HG03196 (cell line): ENCODE results near the gene RTL1.

Experiments used
- ATAC-seq: cut with Tn5 transposase; IDR thresholded peaks from one replicate; pipeline ENCODE4 v1.9.1; 2021; ENCODE audit not compliant: unreplicated experiment

RTL1 gene

DNA sequence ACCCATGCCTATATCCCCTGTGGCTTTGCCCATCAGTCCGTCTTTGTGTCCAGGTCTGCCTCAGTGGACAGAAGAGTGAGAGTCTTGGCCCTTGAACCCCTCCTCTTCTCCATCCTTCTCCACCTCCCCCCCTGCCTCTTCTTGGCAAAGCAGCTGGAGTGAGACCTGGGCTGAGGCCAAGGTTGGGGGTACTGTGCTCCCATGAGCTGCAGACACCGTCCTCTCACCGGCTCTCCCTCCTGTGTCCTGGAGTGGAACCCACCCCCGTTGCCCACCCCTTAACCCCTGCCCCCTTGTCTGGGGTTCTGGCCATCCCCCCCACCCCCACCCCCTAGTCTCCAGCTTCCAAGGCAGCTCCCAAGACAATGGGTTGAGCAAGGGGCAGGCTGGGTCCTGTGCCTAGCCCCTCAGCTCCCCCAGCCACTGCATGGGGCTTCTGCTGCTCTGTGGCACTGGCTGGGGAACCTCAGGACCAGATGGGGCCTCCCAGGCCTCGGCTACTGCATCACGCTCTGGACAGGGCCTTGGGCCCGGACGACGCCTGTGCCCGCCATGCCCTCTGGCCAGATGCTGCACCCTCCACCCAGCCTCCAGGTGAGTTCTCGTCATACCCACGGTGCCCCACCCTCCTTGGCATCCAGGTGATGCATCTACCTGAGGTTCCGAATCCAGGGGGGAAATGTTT is 35.7 kb downstream of the RTL1 start:
- ATAC-seq = no peak

DNA sequence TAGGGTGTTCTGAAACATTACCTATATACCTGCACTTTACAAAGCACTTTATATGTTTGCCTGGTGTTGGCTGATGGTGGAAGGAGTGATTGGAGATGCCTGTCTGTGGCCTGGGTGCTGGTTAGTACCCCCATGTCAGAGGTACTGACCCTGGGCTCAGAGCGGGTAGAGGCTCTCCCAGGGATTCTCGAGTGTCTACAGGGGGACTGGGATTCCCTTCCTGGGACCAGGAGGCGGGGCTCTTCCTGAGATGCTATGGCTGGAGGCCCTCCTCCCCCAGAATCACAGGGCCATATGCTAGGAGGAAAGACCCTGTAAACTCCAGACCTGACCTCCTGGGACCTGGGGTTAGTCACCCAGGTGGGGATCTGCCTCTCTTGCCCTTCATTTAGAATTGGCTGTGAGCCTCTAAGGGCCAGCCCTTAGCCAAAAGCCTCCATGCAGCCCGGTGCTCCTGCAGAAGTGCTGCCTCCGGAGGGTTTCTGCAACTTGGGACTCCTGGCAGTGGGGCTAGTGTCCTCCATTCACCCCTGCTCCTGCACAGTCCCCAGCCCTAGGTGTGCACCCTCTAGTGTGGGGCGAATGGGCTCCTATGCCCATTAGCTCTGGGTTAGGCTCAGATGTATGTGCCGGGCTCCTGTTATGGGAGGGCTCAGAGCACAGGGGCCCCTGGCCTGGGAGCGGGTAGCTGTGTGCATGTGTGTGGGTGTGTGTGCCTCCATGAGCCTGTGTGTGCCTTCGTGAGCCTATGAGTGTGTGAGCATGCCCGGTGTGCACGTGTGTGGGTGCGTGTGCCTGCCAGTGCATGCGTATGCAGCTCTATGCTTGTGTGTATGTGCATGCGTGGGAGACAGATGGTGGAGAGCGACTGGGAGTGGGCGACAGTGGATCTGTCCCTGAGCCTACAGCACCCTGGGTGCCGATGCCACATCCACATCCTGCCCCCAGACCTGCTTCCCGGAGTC is 36.6 kb downstream of the RTL1 start:
- no peak for ATAC-seq

DNA sequence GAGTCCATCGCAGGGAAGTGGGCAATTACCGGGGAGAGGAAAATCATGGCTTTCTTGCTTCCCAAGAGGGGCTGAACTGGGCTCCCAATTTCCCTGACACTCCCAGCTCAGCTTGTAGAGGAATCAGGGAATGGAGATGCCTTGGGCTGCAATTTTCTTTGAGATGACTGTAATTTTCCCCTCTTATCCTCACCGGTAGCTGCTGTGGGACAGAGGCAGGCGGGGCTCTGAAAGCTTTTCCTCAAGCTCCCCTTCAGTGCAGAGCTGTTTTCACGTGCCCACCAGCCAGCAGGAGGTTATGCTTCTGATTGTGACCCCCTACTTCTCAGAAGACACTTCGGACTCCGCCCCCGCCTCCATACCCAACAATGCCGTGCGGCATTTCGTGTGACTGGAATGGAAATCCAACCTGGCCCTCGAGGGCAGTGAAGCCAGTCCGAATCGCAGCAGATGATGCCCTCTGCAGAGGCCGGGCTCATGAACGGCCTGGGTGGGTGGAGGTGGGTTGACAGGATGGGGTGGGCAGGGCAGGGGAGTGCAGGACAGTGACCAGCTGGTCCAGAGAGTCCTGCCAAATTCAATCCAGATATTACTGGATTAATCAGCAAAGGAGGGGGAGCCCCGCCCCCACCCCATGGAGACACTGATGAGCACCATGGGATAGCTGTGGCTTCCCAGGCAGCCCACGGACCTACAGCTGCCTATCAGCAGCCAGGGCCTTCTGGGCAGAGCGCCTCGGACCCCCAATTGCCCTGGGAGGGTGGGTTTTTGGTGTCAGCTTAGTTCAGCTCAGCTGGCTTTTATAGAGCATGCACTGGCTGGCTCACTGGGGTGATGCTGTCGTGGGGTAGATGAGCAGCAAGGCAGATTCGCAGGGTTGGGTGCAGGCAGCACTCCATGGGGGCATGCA is 37.6 kb downstream of the RTL1 start:
- ATAC-seq = no peak

DNA sequence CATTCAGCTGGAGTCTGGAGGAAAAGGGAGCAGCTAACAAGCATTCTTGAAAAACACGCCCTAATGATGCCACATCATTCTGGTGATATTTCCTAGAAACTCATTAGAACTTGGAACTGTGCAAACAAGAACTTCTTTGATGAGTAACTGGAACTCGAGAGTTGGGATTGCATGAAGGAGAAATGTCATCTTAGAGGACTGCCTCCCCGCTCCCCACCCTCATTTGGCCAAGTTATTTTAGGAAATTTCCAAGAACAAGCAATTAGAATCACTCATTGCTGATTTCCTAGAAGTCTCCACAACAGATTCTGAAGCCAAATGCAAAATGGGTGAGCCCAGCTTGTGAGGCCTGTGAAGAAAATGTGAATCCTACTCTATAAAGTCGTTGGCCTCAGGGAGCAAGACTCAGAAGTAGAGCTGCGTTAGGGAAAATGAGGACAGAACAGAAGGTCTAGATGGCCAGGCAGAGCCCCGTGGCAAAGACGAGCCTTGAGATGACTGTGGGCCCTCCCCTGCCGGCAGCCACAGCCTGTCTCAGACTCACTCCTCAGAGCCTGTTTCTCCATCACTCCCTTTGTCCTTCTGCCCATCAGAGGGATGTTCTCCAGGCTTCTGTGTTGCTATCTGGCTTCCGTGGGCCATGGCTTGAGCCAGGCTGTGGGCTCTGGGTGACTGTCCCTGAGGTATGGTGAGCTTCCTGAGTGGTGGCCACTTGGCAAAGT is 38.4 kb downstream of the RTL1 start:
- ATAC-seq = no peak

DNA sequence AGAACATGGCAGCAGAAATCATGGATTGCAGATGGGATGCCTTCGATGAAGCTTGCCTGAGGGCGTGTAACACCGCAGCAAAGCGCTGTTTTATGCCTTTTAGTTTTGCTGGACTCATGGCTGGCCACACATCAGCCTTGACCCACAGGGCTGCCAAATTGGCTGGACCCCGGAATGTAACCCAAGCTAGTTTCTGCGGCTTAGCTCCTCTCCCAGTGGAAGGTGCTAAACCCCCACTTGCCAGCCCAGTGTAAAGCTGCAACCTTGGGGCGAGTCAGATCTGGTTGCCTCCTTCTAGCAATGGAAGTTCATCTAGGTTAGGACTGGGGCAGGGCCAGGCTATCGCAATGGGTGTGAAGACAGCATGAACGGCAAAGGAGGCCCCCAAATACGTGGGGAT is 39.3 kb downstream of the RTL1 start:
- no peak for ATAC-seq

DNA sequence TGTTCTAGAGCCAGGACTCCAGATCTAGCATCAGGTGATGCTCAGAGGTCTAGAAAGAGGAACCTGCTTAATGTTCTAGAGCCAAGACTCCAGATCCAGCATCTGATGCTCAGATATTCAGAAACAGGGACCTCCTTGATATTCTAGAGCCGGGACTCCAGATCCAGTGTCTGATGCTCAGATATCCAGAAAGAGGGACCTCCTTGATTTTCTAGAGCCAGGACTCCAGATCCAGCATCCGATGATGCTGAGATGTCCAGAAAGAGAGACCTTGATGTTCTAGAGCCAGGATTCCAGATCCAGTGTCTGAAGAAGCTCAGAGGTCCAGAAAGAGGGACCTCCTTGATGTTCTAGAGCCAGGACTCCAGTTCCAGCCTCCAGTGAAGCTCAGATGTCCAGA is 40.7 kb downstream of the RTL1 start:
- ATAC-seq = no peak

DNA sequence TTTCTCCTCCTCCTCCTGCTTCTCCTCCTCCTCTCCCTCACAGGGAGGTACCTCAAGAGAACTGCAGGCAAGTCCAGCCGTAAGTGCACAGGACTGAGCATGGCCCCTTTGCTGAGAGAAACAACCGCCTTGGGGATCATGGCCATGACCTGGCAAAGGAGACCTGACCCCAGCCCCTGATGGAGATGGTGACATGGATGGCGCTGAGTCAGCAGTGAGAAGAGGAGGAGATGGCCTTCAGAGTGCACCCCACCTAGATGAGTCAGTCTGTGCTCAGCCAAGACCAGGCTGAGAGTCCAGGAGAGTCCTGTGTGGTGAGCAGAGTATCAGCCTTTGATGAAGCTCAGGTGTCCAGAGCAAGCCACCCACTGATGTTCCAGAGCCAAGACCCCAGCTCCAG is 41.2 kb downstream of the RTL1 start:
- no peak for ATAC-seq

DNA sequence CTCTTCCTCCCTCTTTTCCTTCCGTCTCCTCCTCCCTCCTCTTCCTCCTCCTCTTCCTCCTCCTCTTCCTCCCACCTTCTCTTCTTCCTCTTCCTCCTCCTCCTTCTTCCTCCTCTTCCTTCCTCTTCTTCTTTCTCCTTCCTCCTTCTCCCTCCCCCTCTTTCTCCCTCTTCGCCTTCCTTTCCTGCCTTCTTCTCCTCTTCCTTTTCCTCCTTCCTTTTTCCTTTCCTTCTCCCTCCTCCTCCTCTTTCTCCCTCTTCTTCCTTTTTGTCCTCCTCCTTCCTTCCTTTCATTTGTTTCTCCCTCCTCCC is 41.6 kb downstream of the RTL1 start:
- no peak for ATAC-seq

DNA sequence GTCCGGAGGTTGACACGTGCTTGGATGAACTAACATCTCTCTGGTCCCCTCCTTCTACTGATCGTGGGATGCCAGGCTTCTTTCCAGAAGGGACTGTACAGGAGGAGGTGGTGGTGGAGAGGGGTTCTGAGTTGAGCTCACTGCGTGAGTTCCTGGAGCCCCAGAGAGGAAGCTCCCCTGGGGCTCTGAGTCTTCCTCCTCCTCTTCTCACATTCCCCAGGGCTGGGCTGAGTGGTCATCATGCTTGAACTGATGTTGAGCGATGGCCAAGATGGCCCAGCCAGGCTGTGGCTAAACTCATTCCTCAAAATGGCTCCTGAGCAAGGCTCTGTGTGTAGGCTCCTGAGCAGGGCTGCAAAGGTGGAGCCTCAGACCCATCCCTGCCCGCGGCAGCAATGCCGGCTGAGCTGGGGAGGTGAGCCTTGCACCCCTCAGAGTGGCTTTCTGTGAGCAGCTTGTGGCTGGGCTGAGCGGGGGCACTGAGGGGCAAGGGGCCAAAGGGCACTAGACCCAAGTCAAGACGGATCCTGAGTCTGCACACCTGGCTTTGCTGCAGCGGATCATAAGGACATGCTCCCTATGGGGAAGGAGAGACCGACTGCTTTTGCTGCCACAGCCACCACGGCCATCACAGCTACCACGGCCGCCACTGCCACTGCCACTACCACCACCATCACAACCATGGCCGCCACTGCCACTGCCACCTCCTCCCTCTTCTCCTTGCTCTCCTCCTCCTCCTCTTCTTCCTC is 42.2 kb downstream of the RTL1 start:
- no peak for ATAC-seq

DNA sequence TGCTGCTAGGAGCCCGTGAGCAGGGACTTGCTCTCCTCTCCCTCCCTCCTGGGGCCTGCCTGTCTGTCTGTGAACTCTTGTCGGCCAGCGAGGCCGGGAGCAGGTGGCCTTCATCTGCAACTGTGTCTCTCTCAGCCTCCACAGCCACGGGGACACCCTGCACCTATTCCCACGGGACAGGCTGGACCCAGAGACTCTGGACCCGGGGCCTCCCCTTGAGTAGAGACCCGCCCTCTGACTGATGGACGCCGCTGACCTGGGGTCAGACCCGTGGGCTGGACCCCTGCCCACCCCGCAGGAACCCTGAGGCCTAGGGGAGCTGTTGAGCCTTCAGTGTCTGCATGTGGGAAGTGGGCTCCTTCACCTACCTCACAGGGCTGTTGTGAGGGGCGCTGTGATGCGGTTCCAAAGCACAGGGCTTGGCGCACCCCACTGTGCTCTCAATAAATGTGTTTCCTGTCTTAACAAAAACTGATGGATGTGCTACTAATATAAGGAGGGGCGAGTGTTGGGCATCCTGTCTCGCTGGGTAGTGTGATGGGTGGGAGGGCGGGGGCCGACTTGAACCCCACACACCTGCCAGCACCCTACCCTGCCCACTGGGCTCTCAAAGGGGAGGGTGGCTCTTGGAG is 42.9 kb downstream of the RTL1 start:
- ATAC-seq = no peak

DNA sequence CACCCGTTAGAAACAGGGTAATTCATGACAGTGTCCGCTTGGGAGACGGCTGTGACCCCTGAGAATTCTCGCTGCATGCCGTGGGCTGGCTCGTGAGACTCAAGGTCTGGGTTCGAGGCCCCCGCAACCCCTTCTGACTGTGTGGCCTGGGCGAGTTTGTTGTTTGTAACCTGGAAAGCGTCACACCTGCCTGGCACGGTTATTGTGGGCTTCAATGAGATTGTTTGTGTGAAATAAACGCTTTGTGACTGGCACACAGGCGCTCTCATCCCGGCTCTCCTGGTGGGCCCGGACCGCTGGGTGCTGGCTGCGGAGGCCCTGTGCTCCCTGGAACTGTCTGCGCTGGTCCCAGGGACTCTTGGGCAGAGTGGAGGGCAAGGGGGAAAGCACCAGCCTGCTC is 43.7 kb downstream of the RTL1 start:
- ATAC-seq = no peak

DNA sequence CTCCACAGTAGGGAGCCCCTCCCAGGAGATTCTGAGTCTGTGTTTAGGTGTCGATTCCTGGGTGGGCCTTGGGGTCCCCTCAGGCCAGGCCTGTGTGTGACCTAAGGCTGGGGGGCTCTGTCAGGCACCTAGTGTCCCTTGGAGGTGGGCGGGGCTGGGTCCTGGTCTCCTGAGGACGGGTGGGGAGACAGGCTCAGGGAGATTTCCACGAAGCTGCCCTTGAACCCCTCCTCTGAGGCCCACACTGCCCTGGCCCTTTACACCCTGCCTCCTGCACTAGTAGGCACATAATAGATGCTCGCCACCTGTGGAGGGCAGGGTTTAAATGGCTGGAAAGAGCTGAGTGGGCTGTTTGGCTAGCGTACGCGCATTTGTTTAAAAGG is 44.7 kb downstream of the RTL1 start:
- ATAC-seq = no peak

DNA sequence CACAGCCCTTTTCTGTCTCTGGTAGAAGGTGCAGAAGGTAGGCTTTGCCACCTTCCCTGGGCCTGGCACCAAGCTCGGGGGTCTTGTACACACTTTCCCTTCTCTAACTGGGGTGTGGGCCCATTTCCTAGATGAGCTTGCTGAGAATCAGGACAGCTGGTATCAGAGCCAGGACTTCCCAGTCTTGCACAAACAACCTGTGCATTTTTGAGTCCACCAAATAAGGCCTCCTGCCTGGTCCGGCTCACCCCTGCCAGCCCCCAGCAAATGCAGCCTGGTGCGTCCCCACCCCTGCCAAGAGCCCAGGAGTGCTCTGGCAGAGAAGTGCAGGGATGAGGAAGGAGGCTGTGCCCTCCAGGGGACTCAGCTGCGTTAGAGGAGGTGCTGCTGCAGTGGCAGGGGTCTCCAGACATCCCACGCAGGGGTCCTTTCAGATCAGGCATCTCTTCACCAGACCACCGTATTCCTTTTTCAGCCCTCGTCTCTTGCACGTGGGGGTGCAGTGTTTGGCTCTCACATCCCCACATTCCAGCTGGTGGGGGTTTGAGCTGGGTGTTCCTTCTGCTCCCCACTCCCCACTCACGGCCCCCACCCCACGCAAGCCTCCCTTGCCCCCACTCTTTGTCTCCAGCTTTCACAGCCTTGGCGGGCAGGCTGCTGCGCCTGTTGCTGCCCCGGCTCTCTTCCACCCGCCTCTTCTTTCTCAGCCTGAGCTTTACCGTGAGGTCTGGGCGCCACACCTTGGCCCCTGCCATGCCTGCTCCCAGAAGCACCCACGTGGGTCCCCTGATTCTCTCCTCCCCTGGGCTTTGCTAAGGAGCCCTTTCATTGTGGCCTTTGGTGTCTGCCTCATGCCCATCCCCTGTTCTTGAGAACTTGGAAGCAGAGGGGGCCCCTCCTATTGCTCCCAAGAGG is 45.3 kb downstream of the RTL1 start:
- no peak for ATAC-seq

DNA sequence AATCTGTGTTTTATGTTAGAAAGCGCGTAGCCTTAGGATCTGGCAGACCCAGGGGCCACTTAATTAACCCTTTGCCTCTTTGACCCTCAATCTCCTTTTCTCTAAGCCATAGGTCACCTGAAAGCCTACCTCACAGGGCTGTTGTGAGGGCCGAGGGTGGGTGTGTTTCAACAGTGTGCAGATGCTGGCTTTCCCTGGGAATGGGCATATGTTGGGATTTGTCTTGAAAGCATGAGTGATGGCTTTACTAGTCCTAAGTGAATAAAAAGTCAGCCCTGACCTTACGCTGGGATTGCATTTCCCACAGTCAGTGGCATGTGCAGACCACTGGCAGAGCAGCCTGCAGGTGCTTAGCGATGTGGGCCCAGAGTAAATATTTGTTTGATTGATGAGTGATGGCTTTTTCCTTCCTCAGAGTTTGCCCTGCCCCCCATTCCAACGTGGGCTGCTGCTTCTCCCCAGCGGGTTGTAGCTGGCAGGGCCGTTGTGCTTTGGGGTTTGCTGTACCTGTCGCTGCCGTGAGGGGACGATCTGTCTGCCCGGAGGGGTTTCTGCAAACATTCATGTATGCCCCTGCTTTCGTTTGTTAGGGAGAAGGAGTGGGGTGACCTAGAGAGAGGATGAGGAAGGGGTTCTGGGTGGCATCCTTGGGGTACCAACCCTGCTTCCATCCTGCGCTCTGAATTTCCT is 46.1 kb downstream of the RTL1 start:
- ATAC-seq = no peak

DNA sequence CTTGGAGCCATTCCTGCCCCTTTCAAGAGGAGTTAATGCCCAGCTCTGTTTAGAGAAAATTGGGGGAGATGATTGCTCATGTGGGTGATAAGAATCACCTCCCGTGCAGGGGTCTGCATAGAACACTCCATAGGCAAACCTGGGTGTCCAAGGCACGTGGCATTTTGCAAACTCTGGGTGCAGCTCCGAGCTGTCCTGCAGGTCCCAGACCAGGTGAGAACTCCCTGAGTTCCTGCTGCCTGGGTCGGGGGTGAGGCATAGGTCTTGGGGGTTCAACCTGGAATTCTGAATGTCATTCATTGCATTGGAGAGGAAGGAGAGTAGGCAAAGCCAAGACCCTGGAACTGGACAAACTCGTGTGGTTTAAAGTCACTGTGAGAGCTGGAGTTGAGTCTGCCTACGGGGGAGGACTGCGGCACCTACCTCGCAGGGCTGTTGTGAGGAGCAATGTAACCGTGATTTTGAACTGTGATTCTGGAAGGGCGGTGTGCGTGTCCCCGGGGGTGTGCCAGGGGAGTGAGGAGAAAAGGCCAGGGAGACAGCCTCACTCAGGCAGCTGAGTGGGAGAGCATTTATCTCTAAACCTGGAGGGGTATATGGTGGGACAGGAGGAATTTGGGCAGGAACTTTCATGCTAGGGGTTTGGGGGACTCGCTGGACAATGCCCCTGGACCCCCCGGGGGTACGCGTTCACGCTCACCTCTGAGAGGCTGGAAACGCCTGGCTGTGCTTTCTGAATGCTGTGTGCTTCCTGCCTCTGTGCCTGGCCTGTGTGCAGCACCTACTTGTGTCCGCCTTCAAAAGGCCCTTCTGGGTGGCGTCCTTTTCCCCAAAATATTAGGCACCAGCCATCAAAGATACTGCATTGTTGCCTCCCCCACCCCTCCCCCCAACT is 47.2 kb downstream of the RTL1 start:
- no peak for ATAC-seq

DNA sequence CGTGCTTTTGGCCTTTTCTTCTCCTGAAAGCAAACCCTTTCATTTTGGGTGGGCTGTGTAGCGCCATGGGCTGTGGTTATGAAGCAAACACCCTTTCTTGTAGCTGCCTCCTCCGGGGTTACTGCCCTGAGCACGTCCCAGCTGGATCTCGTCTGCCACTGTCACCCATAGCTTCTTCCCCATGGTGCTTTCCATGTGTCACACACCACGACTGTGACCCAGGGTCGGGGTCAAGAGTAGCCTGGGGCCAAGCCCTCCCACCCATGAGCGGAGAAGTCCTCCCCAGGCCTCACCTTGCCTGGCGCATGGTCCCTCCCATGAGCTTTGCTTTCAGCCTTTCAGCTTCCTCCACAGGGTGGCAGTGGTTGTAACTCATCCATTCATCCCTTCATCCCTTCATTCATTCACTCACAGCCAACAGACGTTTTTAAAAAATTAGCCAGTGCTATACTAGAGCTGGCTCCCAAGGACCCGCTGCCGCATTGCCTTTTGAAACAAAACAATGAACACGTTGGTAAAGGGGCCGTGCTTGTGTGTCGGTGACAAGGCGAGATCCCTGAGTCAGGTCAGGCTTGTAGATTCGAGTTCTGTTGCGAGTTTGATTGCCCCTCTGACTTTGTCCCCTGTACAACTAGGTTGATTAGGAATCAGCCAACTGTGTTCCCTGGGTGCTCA is 48.1 kb downstream of the RTL1 start:
- no peak for ATAC-seq

DNA sequence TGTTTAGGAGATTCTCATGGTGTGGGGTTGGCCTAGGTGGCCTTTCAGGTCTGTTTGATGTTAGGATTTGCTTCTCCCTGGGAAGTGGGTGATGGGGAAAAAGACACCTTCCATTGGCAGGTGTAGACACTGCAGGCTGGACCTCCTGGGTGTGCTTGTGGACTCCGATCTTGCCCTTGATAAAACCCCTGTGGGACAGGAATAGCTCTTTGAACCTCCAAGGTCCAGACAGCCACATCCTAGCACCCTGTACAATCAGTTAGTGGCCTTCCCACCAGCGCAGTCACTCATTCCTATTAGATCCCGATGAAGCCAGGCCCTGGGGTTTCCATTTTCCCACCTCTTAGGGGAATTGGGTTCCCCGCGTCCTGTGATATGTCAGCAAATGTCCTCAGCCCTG is 49.1 kb downstream of the RTL1 start:
- no peak for ATAC-seq
